GM19372 (cell line): ENCODE measurements around the gene HCFC1R1.
A peak's percentile ranks its signal among the peaks of the same experiment; 100 is the strongest.

Source experiments
- ATAC-seq: cut with Tn5 transposase; IDR thresholded peaks from one replicate; pipeline ENCODE4 v1.9.1; 2021; ENCODE audit warnings: mild to moderate bottlenecking, low read depth, moderate library complexity; ENCODE audit not compliant: unreplicated experiment

HCFC1R1 gene

GRCh38 chr16:2980227-2981176 is 43.2 kb downstream of the HCFC1R1 start, which contains the start of gene PKMYT1:
PKMYT1 (minus strand) TSS chr16:2980446; CDS start chr16:2979657, 789 bp downstream.
- peak; percentile 86 for ATAC-seq

DNA sequence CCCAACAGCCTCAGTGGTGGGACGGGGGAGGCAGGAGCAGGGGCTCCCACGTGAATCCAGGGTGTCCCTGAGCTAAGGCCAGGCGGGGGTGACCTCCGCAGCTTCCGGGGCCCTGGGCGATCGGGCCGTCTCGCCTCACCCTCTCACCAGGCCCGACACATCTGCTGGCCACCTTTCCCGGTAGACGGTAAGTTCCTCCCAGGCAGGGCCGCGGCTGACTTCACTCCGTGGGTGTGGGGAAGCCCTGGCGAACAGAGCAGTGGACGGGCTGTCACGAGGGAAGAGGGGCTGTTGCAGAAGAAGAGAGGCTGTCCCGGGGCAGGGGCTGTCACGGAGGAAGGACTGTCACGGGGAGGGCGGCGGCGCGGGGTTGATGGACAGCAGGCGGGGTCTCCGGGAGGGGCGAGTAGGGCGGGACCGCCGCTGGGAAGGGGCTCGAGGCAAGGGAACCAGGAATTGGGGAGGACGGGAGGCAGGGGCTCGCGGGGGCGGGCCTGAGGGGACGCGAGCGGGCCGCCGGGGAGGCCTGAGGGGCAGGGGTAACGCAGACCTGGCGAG is 44.0 kb downstream of the HCFC1R1 start:
- no peak for ATAC-seq

GRCh38 chr16:2977440-2977839 is 46.3 kb downstream of the HCFC1R1 start:
- no peak for ATAC-seq

- ATAC-seq, result no peak
Observed at GRCh38 chr16:2976673-2977072, 47.1 kb downstream of the HCFC1R1 start.

DNA sequence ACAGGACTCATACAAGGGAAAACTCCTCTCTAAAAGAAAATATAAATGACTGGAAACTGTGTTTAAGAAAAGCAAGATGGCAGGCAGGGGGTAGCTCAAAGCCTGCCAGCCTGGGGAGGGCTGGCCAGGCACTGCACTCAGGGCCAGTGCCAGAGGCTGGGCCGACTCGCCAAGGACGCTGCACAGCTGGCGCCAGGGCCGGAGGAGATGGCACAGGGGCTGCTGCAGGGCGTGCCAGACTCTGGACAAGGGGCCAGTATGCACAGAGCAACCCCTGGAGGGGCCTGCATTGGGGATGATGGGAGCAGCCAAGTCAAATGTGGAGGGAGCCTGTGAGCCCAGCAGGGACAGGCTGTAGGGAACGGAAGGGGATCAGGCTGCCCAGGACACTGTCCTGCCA is 47.5 kb downstream of the HCFC1R1 start:
- no peak for ATAC-seq

GRCh38 chr16:2975161-2975795 is 48.5 kb downstream of the HCFC1R1 start:
- no peak for ATAC-seq

- ATAC-seq, result no peak
Observed at GRCh38 chr16:2974319-2975056, 49.3 kb downstream of the HCFC1R1 start.

DNA sequence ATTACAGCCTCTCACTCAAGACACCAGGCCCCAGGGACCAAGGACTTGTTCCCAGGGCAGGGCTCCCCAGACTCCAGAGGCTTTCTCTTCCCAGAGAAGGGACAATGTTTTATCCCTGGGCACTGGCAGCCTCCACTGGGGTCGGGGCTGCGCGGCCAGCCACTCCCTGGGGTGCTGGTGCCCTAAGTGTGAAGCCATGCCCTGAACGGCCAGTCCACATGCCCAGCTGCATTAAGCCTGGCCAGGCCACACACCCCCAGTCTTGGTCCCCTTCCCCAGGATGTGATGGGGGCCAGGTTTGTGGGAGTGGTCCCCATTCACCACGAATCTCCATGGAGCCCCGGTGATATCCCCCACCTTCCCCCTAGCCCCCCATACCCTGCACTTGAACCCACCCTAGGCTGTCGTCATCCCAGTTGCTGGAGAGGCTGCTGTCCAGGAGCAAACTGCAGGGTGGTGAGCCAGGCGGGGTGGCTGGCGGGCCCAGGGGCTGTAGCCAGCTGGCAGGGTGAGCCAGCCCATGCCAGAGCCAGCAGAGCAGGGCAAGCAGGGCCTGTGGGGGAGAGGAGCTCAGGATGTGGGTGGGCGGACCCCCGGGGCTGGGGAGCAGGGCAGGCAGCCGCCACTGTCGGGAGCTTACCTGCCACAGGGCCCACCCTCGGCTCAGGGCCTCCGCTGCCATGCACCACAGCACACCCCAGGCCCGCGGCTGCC is 50.0 kb downstream of the HCFC1R1 start:
- no peak for ATAC-seq

DNA sequence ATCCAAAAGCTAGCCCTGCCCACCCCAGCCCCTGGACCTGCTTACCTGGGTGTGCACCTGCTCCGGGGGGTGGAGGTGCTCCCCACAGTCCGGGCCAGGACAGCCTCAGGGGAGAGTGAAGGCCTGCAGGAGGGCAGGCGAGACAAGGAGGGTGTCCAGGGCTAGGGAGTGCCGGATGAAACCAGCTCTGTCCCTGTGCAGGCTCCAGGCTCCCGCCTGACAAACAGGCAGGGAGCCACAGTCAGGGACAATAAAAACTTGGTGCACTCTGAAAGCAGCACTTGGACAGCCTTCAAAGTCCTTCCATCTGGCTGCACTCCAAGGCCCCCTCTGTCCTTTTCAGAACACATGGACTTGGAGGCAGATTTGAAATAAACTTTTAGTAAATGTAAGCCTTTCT is 50.6 kb downstream of the HCFC1R1 start:
- ATAC-seq, result no peak
